CD4-positive, alpha-beta T cell treated with Interleukin-17A for 4 hours (primary cell): ENCODE data around the gene SLC35B2.

Experiments
- DNase-seq: peaks from one replicate; pipeline ENCODE4 v3.0.0-alpha.2; 2020; ENCODE audit warnings: mixed read lengths

Gene SLC35B2

GRCh38 chr6:44251576-44252524 lies 5.5 kb downstream of the SLC35B2 start:
- no peak for DNase-seq

- DNase-seq, result no peak
These were observed 6.6 kb downstream of the SLC35B2 start for GRCh38 chr6:44250718-44251123.

DNA sequence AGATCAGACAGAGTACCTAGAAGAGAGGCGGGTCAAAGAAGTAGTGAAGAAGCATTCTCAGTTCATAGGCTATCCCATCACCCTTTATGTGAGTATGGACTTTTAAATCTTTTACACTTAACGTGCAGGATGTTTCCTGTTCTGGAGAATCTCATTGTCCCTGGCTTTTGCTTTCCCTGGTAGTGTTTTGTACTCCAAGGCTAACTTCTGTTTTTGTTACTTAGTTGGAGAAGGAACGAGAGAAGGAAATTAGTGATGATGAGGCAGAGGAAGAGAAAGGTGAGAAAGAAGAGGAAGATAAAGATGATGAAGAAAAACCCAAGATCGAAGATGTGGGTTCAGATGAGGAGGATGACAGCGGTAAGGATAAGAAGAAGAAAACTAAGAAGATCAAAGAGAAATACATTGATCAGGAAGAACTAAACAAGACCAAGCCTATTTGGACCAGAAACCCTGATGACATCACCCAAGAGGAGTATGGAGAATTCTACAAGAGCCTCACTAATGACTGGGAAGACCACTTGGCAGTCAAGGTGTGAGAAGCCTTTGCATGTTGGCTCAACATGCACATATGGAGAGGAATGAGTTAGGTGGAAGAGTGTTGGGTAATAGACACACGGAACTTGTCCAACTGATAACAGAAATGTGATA lies 7.1 kb downstream of the SLC35B2 start:
- no peak for DNase-seq

GRCh38 chr6:44249082-44249748 lies 8.1 kb downstream of the SLC35B2 start:
- no peak for DNase-seq

- no peak for DNase-seq
These were observed 8.7 kb downstream of the SLC35B2 start for GRCh38 chr6:44248579-44248978.

- DNase-seq, result peak; percentile 90
These were observed 9.7 kb downstream of the SLC35B2 start for GRCh38 chr6:44247338-44248302.

DNA sequence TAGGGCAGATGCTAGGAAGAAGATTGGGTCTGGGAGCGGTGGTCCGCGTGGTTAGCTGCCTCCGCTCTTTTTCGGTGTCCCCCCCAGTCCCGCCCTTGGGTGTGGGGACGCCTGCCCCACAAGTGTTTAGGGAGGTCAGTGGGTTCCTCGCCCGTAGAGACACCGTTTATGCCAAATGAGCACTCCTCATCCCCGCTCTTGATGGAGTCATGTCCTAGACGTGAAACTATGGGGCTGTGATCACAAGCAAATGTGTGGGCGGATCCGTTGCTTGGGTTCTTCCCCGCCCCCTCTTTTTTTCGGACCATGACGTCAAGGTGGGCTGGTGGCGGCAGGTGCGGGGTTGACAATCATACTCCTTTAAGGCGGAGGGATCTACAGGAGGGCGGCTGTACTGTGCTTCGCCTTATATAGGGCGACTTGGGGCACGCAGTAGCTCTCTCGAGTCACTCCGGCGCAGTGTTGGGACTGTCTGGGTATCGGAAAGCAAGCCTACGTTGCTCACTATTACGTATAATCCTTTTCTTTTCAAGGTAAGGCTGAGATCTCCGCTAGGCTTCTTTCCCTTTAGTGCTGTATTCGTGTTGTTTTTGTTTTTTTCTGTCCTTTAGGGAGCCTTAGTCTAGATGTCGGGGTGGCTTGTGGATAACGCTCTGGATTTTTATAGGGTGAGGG lies 10.5 kb downstream of the SLC35B2 start, which contains the start of gene HSP90AB1:
HSP90AB1 (plus strand) TSS at position 439 of the 675 bp plus-strand sequence. CDS start 1,529 bp downstream, outside the sequence.
- DNase-seq, result peak; percentile 95

GRCh38 chr6:44245912-44246662 lies 11.2 kb downstream of the SLC35B2 start:
- DNase-seq, result peak; percentile 89

DNA sequence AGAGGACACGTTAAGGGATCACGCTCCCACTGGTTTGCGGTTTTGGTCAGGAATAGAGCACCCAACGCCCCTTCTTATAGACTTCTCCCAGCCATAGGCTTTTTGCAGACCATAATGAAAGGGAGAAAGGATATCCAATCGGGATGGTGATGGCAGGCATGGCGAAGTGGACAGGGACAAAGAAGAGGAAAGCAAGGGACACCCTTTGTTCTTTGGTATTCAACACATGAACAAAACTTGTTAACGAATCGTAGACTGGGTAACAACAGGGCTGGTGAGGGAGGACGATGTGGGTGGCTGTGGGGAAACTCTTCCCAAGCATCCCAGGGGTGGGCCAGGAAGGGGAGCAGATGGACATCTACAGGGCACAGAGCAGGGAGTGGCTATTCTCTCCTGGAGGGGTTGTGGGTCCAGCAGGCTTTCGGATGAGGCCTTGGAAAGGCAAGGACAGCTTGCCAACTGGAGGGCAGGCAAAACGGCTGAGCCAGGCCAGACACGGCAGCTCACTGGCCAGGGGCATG lies 11.9 kb downstream of the SLC35B2 start:
- DNase-seq, result no peak

- DNase-seq, result no peak
These were observed 14.0 kb downstream of the SLC35B2 start for GRCh38 chr6:44243345-44243744.

GRCh38 chr6:44238687-44239350 lies 18.5 kb downstream of the SLC35B2 start:
- no peak for DNase-seq

- DNase-seq, result peak; percentile 87
These were observed 19.4 kb downstream of the SLC35B2 start for GRCh38 chr6:44237813-44238433.

DNA sequence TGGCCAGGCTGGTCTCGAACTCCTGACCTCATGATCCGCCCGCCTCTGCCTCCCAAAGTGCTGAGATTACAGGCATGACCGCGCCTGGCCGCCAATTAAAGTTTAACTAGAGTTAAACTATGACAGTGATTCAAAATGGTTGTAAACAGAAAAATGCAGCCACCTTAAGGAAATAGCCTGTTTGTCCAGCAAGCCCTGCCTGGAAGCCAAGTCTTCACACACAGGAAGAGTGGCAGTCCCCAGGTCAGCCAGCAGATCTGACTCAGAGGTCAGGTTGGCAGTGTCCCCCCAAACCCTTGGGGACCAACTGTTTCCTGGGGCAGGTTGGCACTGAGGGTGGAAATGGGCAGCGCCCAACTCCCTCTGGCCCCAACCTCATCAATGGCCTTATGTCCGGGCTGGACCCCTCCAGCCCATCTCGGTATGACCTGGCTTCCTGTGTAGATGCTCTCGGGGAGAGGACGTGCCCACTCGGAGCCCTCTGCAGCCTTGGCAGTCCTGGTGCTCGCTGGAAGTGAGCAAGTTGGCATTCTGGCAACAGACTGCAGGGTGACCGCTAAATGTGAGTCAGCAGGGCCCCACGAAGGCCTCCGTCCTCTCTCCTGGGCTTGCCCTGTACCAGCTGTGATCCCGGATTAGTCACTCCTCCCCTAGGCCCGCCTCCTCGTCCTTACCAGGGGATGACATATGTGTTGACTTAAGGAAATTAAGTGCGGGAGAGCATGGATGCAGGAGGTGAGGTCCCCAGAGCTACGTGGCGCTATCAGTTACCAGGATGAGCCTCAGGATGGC lies 20.1 kb downstream of the SLC35B2 start:
- DNase-seq, result peak; percentile 85

- DNase-seq, result no peak
These were observed 21.3 kb downstream of the SLC35B2 start for GRCh38 chr6:44235891-44236516.

- DNase-seq, result no peak
These were observed 22.1 kb downstream of the SLC35B2 start for GRCh38 chr6:44235269-44235668.

GRCh38 chr6:44234101-44235025 lies 23.0 kb downstream of the SLC35B2 start:
- no peak for DNase-seq

DNA sequence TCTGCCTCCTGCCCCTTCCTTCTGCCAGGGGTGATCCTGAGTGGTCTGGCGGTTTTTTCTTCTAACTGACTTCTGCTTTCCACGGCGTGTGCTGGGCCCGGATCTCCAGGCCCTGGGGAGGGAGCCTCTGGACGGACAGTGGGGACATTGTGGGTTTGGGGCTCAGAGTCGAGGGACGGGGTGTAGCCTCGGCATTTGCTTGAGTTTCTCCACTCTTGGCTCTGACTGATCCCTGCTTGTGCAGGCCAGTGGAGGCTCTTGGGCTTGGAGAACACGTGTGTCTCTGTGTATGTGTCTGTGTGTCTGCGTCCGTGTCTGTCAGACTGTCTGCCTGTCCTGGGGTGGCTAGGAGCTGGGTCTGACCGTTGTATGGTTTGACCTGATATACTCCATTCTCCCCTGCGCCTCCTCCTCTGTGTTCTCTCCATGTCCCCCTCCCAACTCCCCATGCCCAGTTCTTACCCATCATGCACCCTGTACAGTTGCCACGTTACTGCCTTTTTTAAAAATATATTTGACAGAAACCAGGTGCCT lies 23.7 kb downstream of the SLC35B2 start:
- DNase-seq, result no peak
